IPS DF 6.9 (cell line): ENCODE data around the gene RFX6.
A peak's percentile ranks its signal among the peaks of the same experiment; 100 is the strongest.

Experiments used
- DNase-seq: peaks from one replicate; pipeline ENCODE4 v3.0.0-alpha.2; 2013; ENCODE audit warnings: low read depth, low spot score
- H3K27ac ChIP-seq: one replicate; pipeline ENCODE4 v1.5.1; 2013; ENCODE audit warnings: low read length, control low read depth
- H3K27me3 ChIP-seq: 2 replicates; pipeline ENCODE4 v1.6.1; 2013; ENCODE audit warnings: mild to moderate bottlenecking, low read length; ENCODE audit not compliant: control insufficient read depth, insufficient read depth
- H3K36me3 ChIP-seq: 2 replicates; pipeline ENCODE4 v1.6.1; 2013; ENCODE audit warnings: low read length; ENCODE audit not compliant: control insufficient read depth, insufficient read depth
- H3K4me1 ChIP-seq: 2 replicates; pipeline ENCODE4 v1.6.1; 2013; ENCODE audit warnings: low read length; ENCODE audit not compliant: control insufficient read depth, insufficient read depth
- H3K4me3 ChIP-seq: 2 replicates; pipeline ENCODE4 v1.5.1; 2013; ENCODE audit warnings: mild to moderate bottlenecking, low read length
- H3K9me3 ChIP-seq: 2 replicates; pipeline ENCODE4 v1.6.1; 2013; ENCODE audit warnings: low read length, inconsistent platforms; ENCODE audit not compliant: control insufficient read depth, insufficient read depth
- WGBS: extraction: QIAGEN DNeasy Blood & Tissue Kit; methylation state at CpG from one replicate; pipeline ENCODE4 v1.1.7; 2013; ENCODE audit warnings: mixed read lengths, missing lambda C conversion rate; ENCODE audit not compliant: insufficient read length, insufficient coverage; 5-methylcytosine and 5-hydroxymethylcytosine counted together

The RFX6 gene

GRCh38 chr6:116866281-116866871 lies 10.7 kb upstream of the RFX6 start:
- H3K4me1 ChIP-seq, result no peaks in the 10 kb centered on the region
- H3K9me3 ChIP-seq, result no peaks in the 10 kb centered on the region
- no peaks in the 10 kb centered on the region for H3K27me3 ChIP-seq
- DNase-seq, result no peak
- no peak overlapping the region for H3K4me3 ChIP-seq
- no peaks in the 10 kb centered on the region for H3K36me3 ChIP-seq
- WGBS, result no CpG with 5 or more reads among the region's 3 CpGs
- H3K27ac ChIP-seq, result no peak overlapping the region

GRCh38 chr6:116872771-116873170 lies 4.3 kb upstream of the RFX6 start:
- Histone ChIP-seq H3K27ac (no peak overlapping the region), H3K27me3 (peaks cover 15% of the 10 kb centered on the region), H3K4me3 (no peak overlapping the region), H3K9me3 (no peaks in the 10 kb centered on the region), H3K36me3 (no peaks in the 10 kb centered on the region), H3K4me1 (no peaks in the 10 kb centered on the region)
- no peak for DNase-seq
- no CpG with 5 or more reads among the region's 4 CpGs for WGBS

- H3K27me3 ChIP-seq, result peaks cover 16% of the 10 kb centered on the region
- no peak overlapping the region for H3K27ac ChIP-seq
- no peaks in the 10 kb centered on the region for H3K9me3 ChIP-seq
- H3K4me3 ChIP-seq, result peak overlapping the region; percentile 84; the same call in 1 of the 2 replicates
- no peaks in the 10 kb centered on the region for H3K36me3 ChIP-seq
- no peaks in the 10 kb centered on the region for H3K4me1 ChIP-seq
- no CpG with 5 or more reads among the region's 8 CpGs for WGBS
- no peak for DNase-seq
Observed at GRCh38 chr6:116876107-116876506, 935 bp upstream of the RFX6 start.

DNA sequence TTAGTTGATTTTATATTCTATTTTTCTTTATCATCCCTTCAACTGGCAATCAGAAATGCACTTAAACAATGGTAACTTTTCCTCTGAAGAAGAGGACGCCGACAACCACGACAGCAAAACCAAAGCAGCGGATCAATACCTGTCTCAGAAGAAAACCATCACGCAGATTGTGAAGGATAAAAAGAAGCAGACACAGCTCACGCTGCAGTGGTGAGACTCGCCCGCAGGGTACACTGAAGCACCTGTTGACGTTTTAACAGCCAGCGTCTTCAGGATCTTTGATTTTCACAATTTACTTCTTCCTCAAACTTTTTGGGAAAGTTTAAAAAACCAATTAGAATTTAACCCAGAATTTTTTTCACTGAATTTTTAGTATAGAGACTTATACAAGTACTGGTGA lies 701 bp downstream of the RFX6 start:
- WGBS, result no CpG with 5 or more reads among the region's 10 CpGs
- Histone ChIP-seq H3K9me3 (no peaks in the 10 kb centered on the region), H3K27me3 (peaks cover 16% of the 10 kb centered on the region), H3K27ac (no peak overlapping the region), H3K4me1 (no peaks in the 10 kb centered on the region), H3K4me3 (no peak overlapping the region), H3K36me3 (no peaks in the 10 kb centered on the region)
- DNase-seq, result no peak

DNA sequence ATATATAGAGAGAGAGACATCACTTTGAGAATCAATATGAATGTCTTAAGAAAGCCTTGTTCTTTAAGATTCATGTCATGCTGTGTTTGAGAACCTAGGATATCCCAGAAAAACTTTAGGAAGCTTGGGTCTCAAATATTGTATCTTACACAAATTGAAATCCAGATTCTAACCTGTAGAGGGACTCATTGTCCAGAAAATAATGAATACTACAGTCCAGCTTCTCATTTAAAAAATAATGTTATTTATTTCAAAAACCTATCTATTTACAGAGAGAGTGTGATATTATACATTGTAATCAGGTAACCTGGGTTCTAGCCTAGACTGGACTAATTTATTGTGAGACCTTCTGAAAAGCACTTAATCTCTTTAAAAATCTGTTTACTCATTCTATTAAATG lies 4.2 kb downstream of the RFX6 start:
- Histone ChIP-seq H3K27me3 (peaks cover 7% of the 10 kb centered on the region), H3K27ac (no peak overlapping the region), H3K4me1 (no peaks in the 10 kb centered on the region), H3K9me3 (no peaks in the 10 kb centered on the region), H3K36me3 (no peaks in the 10 kb centered on the region), H3K4me3 (no peak overlapping the region)
- no peak for DNase-seq

GRCh38 chr6:116883005-116883404 lies 6.0 kb downstream of the RFX6 start:
- H3K27me3 ChIP-seq, result no peaks in the 10 kb centered on the region
- no peaks in the 10 kb centered on the region for H3K9me3 ChIP-seq
- H3K27ac ChIP-seq, result no peak overlapping the region
- no peaks in the 10 kb centered on the region for H3K36me3 ChIP-seq
- H3K4me1 ChIP-seq, result no peaks in the 10 kb centered on the region
- WGBS, result no CpG with 5 or more reads among the region's 1 CpG
- DNase-seq, result no peak
- no peak overlapping the region for H3K4me3 ChIP-seq

- H3K36me3 ChIP-seq, result no peaks in the 10 kb centered on the region
- no peaks in the 10 kb centered on the region for H3K9me3 ChIP-seq
- no peaks in the 10 kb centered on the region for H3K4me1 ChIP-seq
- no CpG with 5 or more reads among the region's 3 CpGs for WGBS
- H3K4me3 ChIP-seq, result no peak overlapping the region
- H3K27me3 ChIP-seq, result no peaks in the 10 kb centered on the region
- no peak overlapping the region for H3K27ac ChIP-seq
- no peak for DNase-seq
Observed at GRCh38 chr6:116884530-116884929, 7.5 kb downstream of the RFX6 start.

DNA sequence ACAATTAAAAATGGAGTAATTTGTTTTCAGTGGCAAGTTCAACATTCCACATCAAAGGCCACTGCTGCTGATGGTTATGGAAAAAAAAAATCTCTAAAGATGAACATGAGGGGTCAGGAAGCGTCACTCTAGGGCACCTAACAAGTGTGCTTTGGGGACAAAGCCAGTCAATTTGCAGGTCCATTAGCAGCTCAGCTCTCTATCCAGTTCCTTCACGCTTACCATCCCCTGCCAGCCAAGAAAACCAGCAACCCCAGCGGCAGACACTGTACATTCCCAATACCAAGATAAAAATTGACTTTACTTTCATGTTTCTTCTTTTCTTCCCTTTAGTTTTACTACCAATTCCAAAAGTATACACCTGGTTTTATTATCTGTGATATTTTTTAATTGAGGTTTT lies 10.1 kb downstream of the RFX6 start:
- Histone ChIP-seq H3K27ac (no peak overlapping the region), H3K9me3 (no peaks in the 10 kb centered on the region), H3K4me1 (no peaks in the 10 kb centered on the region), H3K36me3 (no peaks in the 10 kb centered on the region), H3K27me3 (no peaks in the 10 kb centered on the region), H3K4me3 (no peak overlapping the region)
- no CpG with 5 or more reads among the region's 3 CpGs for WGBS
- DNase-seq, result no peak

- Histone ChIP-seq H3K4me1 (no peaks in the 10 kb centered on the region), H3K9me3 (no peaks in the 10 kb centered on the region), H3K27ac (no peak overlapping the region), H3K4me3 (no peak overlapping the region), H3K36me3 (no peaks in the 10 kb centered on the region), H3K27me3 (no peaks in the 10 kb centered on the region)
- no CpG with 5 or more reads among the region's 1 CpG for WGBS
- DNase-seq, result no peak
Observed at GRCh38 chr6:116887894-116888293, 10.9 kb downstream of the RFX6 start.

DNA sequence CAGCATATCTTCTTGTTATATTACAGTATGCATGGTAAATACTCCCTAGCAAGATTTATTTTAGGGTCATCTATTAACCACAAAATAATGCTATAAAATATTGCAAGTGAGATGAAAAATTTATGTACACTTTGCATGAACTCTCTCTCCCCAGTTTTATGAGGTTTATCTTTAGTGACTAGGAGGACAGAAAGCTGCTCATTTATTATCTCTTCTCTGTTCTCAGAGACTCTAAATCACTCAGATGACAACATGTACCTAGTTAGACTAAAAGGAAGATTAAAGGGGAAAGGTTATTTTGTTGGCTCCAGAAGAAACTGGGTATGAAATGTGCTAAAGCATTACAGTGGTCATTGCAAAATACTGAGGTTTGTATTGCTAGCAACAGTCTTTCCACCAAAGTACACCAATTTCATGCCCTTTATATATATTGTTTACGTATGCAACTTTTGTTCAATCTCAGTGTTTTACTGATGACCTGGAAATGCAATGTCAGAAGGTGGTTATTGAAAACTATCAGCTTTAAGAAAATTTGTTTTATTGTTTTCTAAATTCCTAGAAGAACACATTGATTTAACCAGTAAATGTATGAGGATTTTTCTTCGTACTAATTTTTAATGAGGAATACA lies 11.8 kb downstream of the RFX6 start:
- Histone ChIP-seq H3K4me3 (no peak overlapping the region), H3K4me1 (no peaks in the 10 kb centered on the region), H3K27me3 (no peaks in the 10 kb centered on the region), H3K36me3 (no peaks in the 10 kb centered on the region), H3K27ac (no peak overlapping the region), H3K9me3 (no peaks in the 10 kb centered on the region)
- no CpG with 5 or more reads among the region's 2 CpGs for WGBS
- DNase-seq, result no peak

GRCh38 chr6:116894669-116895068 lies 17.6 kb downstream of the RFX6 start:
- Histone ChIP-seq H3K4me1 (no peaks in the 10 kb centered on the region), H3K4me3 (no peak overlapping the region), H3K36me3 (no peaks in the 10 kb centered on the region), H3K9me3 (no peaks in the 10 kb centered on the region), H3K27me3 (no peaks in the 10 kb centered on the region), H3K27ac (no peak overlapping the region)
- no peak for DNase-seq
- no CpG with 5 or more reads among the region's 1 CpG for WGBS
